GM12878 (cell line): ENCODE data around the gene SLC17A2. TPM values are rescaled to one million over a fixed set of nuclear protein-coding genes. Genes with fewer than 3 reads are reported as not detected.

Source experiments
- ATAC-seq: fragments of 200-7000 bp; cut with Tn5 transposase; 3 replicates; pipeline ENCODE4 v1.9.1; 2020; ENCODE audit warnings: mild to moderate bottlenecking, moderate library complexity
- BruUV-seq: library from RNA; stranded (reverse); fragments of 400-500 nt; replicated peaks from 2 replicates; lab custom pipeline; 2021; lab: Mats Ljungman, UMichigan
- CTCF ChIA-PET: fragments of 300-600 bp; sonication (Branson Sonifier 250); formaldehyde crosslinking; extraction: SDS; loops from one replicate; lab custom pipeline; 2021; ENCODE audit warnings: inconsistent platforms; lab: Yijun Ruan, JAX
- POLR2A ChIA-PET: fragments of 350-600 bp; formaldehyde crosslinking; extraction: SDS; loops from one replicate; lab custom pipeline; 2021; ENCODE audit warnings: inconsistent platforms; lab: Charles Lee
- RAD21 ChIA-PET: fragments of 300-600 bp; sonication (Branson Sonifier 250); formaldehyde crosslinking; loops from one replicate; lab custom pipeline; 2023; ENCODE audit warnings: antibody characterized with exemption; ENCODE audit not compliant: unreplicated experiment; lab: Charles Lee
- SMC1A ChIA-PET: fragments of 300-600 bp; sonication (Branson Sonifier 250); formaldehyde crosslinking; loops from one replicate; lab custom pipeline; 2023; ENCODE audit not compliant: unreplicated experiment, uncharacterized antibody; lab: Charles Lee
- DNase-seq: peaks from one replicate; pipeline ENCODE4 v3.0.0-alpha.2; 2011; ENCODE audit warnings: low read depth, low spot score
- FAIRE-seq: peaks from 3 replicates; lab custom pipeline; 2011; peaks lifted over from hg19 to GRCh38; lab: Jason Lieb, UNC
- H2AFZ ChIP-seq: 2 replicates; pipeline ENCODE4 v1.6.0; 2011; ENCODE audit warnings: low read depth, low read length, control low read depth; ENCODE audit not compliant: control insufficient read depth
- H3K27ac ChIP-seq: 2 replicates; pipeline ENCODE4 v1.5.1; 2011; ENCODE audit warnings: control low read depth; ENCODE audit not compliant: control insufficient read depth, insufficient read depth
- H3K27me3 ChIP-seq, 2 experiments: replicated peaks in 1 of 2; 2 replicates each; pipeline versions ENCODE4 v1.6.0 to v1.6.1; 2011; ENCODE audit warnings: low read length in 1 of 2; ENCODE audit not compliant: control insufficient read depth in 2 of 2, insufficient read depth in 2 of 2
- H3K36me3 ChIP-seq, 2 experiments: 2 replicates each; pipeline ENCODE4 v1.5.1; 2011; ENCODE audit warnings: low read length in 1 of 2; ENCODE audit not compliant: control insufficient read depth in 2 of 2, insufficient read depth in 2 of 2
- H3K4me1 ChIP-seq: 2 replicates; pipeline ENCODE4 v1.6.1; 2011; ENCODE audit warnings: mild to moderate bottlenecking, low read length, moderate library complexity, mixed read lengths; ENCODE audit not compliant: control insufficient read depth, insufficient read depth
- H3K4me2 ChIP-seq: 2 replicates; pipeline ENCODE4 v1.6.0; 2011; ENCODE audit warnings: control low read depth; ENCODE audit not compliant: control insufficient read depth, insufficient read depth
- H3K4me3 ChIP-seq: fragments of 200-600 bp; sonication (generic); 2 replicates; pipeline ENCODE4 v1.5.1; 2016
- H3K79me2 ChIP-seq: 2 replicates; pipeline ENCODE4 v1.6.0; 2011; ENCODE audit warnings: low read length; ENCODE audit not compliant: control insufficient read depth, insufficient read depth
- H3K9ac ChIP-seq: 2 replicates; pipeline ENCODE4 v1.8.0; 2011; ENCODE audit warnings: low read length, control low read depth, mixed read lengths; ENCODE audit not compliant: control insufficient read depth, insufficient read depth
- H3K9me3 ChIP-seq: replicated peaks from 3 replicates; pipeline ENCODE4 v1.5.1; 2011; ENCODE audit warnings: mild to moderate bottlenecking, low read length; ENCODE audit not compliant: control insufficient read depth, insufficient read depth
- H4K20me1 ChIP-seq: 2 replicates; pipeline ENCODE4 v1.6.0; 2011; ENCODE audit not compliant: control insufficient read depth, insufficient read depth
- BACH1 ChIP-seq: fragments of 450-650 bp; IDR thresholded peaks from 2 replicates; pipeline ENCODE4 v1.6.1; 2017; ENCODE audit warnings: mild to moderate bottlenecking, borderline replicate concordance
- CEBPZ ChIP-seq: fragments of 150-350 bp; IDR thresholded peaks from 2 replicates; pipeline ENCODE4 v1.6.1; 2016; ENCODE audit warnings: low read depth, low read length
- EGR1 ChIP-seq, 2 experiments: IDR thresholded peaks; 1 replicate in 1 of 2; 2 replicates in 1 of 2; pipeline ENCODE4 v1.6.1; 2011 to 2012; ENCODE audit warnings: low read depth in 2 of 2, low read length in 2 of 2, borderline replicate concordance in 1 of 2, mild to moderate bottlenecking in 1 of 2, moderate library complexity in 1 of 2
- RBBP5 ChIP-seq: fragments of 200-600 bp; sonication (generic); conservative IDR thresholded peaks from 2 replicates; pipeline ENCODE4 v1.6.1; 2016
- RELB ChIP-seq: fragments of 450-650 bp; IDR thresholded peaks from 2 replicates; pipeline ENCODE4 v1.6.1; 2017; ENCODE audit warnings: low read depth, mild to moderate bottlenecking, moderate library complexity
- SMAD5 ChIP-seq: IDR thresholded peaks from 2 replicates; pipeline ENCODE4 v1.6.1; 2016; ENCODE audit warnings: antibody characterized with exemption, low read depth
- SMC3 ChIP-seq: IDR thresholded peaks from 2 replicates; pipeline ENCODE4 v1.6.1; 2011; ENCODE audit warnings: low read length, improper control_type of control experiment, borderline replicate concordance
- TCF12 ChIP-seq: IDR thresholded peaks from 2 replicates; pipeline ENCODE4 v1.6.1; 2011; ENCODE audit warnings: low read depth, mild to moderate bottlenecking, low read length
- YY1 ChIP-seq: IDR thresholded peaks from 2 replicates; pipeline ENCODE4 v1.6.1; 2011; ENCODE audit warnings: low read depth, mild to moderate bottlenecking, low read length
- ZNF217 ChIP-seq: fragments of 450-650 bp; IDR thresholded peaks from 2 replicates; pipeline ENCODE4 v1.6.1; 2017; ENCODE audit warnings: antibody characterized with exemption, mild to moderate bottlenecking
- ZSCAN29 ChIP-seq: fragments of 450-650 bp; IDR thresholded peaks from 2 replicates; pipeline ENCODE4 v1.6.1; 2017; ENCODE audit warnings: mild to moderate bottlenecking, moderate library complexity
- WGBS: methylation state at CpG from one replicate; pipeline ENCODE4 v1.1.6; 2016; ENCODE audit warnings: low lambda C conversion rate; ENCODE audit not compliant: insufficient replicate concordance, insufficient coverage; ENCODE audit errors: missing lambda C conversion rate; 5-methylcytosine and 5-hydroxymethylcytosine counted together
- in situ Hi-C: fragments of 300-500 bp; cut with MboI; formaldehyde crosslinking; loops from 9 replicates; pipeline ENCODE4 v1.14.3; 2018; ENCODE audit warnings: mixed read lengths
- intact Hi-C: fragments of 100-400 bp; cut with micrococcal nuclease; formaldehyde crosslinking; loops from one replicate; pipeline ENCODE4 v1.14.2; 2022; ENCODE audit not compliant: unreplicated experiment
- polyA plus RNA-seq, 11 experiments: library from polyadenylated mRNA; depleted of rRNA in 4 of 11; unstranded in 6 of 11; stranded (reverse) in 5 of 11; fragments of >200 nt; fragmentation: Nextera tagmentation in 4 of 11; fragmentation: Illumina TruSeq in 1 of 11; extraction: Ambion mirVana in 4 of 11; extraction: Trizol in 1 of 11; gene quantifications; 1 replicate in 1 of 11; 2 replicates in 10 of 11; pipeline versions ENCODE4 v1.2.1 to v1.2.3, GENCODE V29; 2011 to 2016; ENCODE audit warnings: inconsistent platforms in 2 of 11, missing spikeins in 2 of 11, low read depth in 1 of 11
- total RNA-seq, 4 experiments: library from RNA; depleted of rRNA in 3 of 4; stranded (reverse); fragments of >200 nt in 3 of 4; fragmentation: Illumina TruSeq in 1 of 4; extraction: Trizol in 1 of 4; gene quantifications; 2 replicates each; pipeline versions ENCODE4 v1.2.1 to v1.2.3, GENCODE V29; 2013 to 2021

Gene SLC17A2
- total and polyA plus RNA-seq, 10 of the 15 experiments (the other 5 are each of a cell fraction or from before 2014, with no cell fraction given), result not detected

GRCh38 chr6:25916330-25916729 lies 14.2 kb downstream of the SLC17A2 start:
- RAD21 ChIA-PET, result no interaction called here
- SMC1A ChIA-PET, result interaction anchor here (0.8 kb wide), 1 partner anchor 17 kb away, joined by 3 read pairs; no protein-coding TSS in a partner anchor
- FAIRE-seq, result no peak

More at GRCh38 chr6:25916330-25916729, 14.2 kb downstream of the SLC17A2 start:
- H3K9ac ChIP-seq, result no peak overlapping the region
- no peaks in the 10 kb centered on the region for H4K20me1 ChIP-seq
- no peaks in the 10 kb centered on the region for H3K9me3 ChIP-seq
- no peak for TF ChIP-seq RELB
- TF ChIP-seq TCF12, result no peak
- no peak for TF ChIP-seq YY1
- no peak for TF ChIP-seq EGR1 (IDR thresholded peaks at IDR 0.05; ENCODE audit: borderline replicate concordance in 1 of 2, low read depth in 2 of 2, low read length in 2 of 2)
- TF ChIP-seq CEBPZ, result no peak
- no peak for TF ChIP-seq ZNF217
- no peak for TF ChIP-seq BACH1
- TF ChIP-seq SMC3, result no peak
- TF ChIP-seq ZSCAN29, result no peak
- TF ChIP-seq SMAD5, result no peak
- TF ChIP-seq RBBP5, result no peak
- TF ChIP-seq, all 136 proteins: peak for 0
- no peaks in the 10 kb centered on the region for H3K4me1 ChIP-seq
- H3K27ac ChIP-seq, result no peak overlapping the region
- CTCF ChIA-PET, result no interaction called here
- 3% methylated on average over 3 of the region's 3 CpGs for WGBS
- H2AFZ ChIP-seq, result no peak overlapping the region
- H3K4me2 ChIP-seq, result no peak overlapping the region
- in situ Hi-C loops (no loop called here), intact Hi-C loops (no loop called here)
- no TSS peak for BruUV-seq
- no peaks in the 10 kb centered on the region for H3K27me3 ChIP-seq
- DNase-seq (no peak), ATAC-seq (no peak)
- POLR2A ChIA-PET, result no interaction called here
- H3K79me2 ChIP-seq, result no peaks in the 10 kb centered on the region
- no peaks in the 10 kb centered on the region for H3K36me3 ChIP-seq
- H3K4me3 ChIP-seq, result no peak overlapping the region
